ENCODE results near the gene XPNPEP2.

Gene XPNPEP2

GRCh38 chrX:129781134-129781672 is 42.4 kb downstream of the XPNPEP2 start:
- DNase-seq: no peak

GRCh38 chrX:129781680-129782495 is 43.1 kb downstream of the XPNPEP2 start:
- DNase-seq: no peak

GRCh38 chrX:129782706-129783105 is 43.9 kb downstream of the XPNPEP2 start:
- no peak for DNase-seq

GRCh38 chrX:129783291-129783713 is 44.5 kb downstream of the XPNPEP2 start:
- DNase-seq: no peak

GRCh38 chrX:129784371-129784770 is 45.6 kb downstream of the XPNPEP2 start:
- DNase-seq: no peak

GRCh38 chrX:129785160-129785947 is 46.6 kb downstream of the XPNPEP2 start:
- no peak for DNase-seq

- DNase-seq: no peak
Measured at GRCh38 chrX:129786210-129786651, 47.5 kb downstream of the XPNPEP2 start.

GRCh38 chrX:129787336-129788055 is 48.7 kb downstream of the XPNPEP2 start:
- DNase-seq: no peak

- no peak for DNase-seq
Measured at GRCh38 chrX:129788527-129788926, 49.7 kb downstream of the XPNPEP2 start.

GRCh38 chrX:129790146-129790545 is 51.4 kb downstream of the XPNPEP2 start:
- DNase-seq: no peak

GRCh38 chrX:129790808-129791207 is 52.0 kb downstream of the XPNPEP2 start:
- no peak for DNase-seq

GRCh38 chrX:129791336-129791735 is 52.6 kb downstream of the XPNPEP2 start:
- no peak for DNase-seq

GRCh38 chrX:129791961-129792570 is 53.3 kb downstream of the XPNPEP2 start:
- peak; percentile 77 for DNase-seq

GRCh38 chrX:129792586-129793291 is 54.0 kb downstream of the XPNPEP2 start:
- DNase-seq: no peak

- DNase-seq: peak; percentile 29
Measured at GRCh38 chrX:129793604-129794191, 54.9 kb downstream of the XPNPEP2 start.

- DNase-seq: no peak
Measured at GRCh38 chrX:129795584-129795983, 56.8 kb downstream of the XPNPEP2 start.

GRCh38 chrX:129797251-129797906 is 58.6 kb downstream of the XPNPEP2 start:
- DNase-seq: no peak

- DNase-seq: no peak
Measured at GRCh38 chrX:129798456-129798855, 59.7 kb downstream of the XPNPEP2 start.

- DNase-seq: no peak
Measured at GRCh38 chrX:129798888-129799287, 60.1 kb downstream of the XPNPEP2 start.

GRCh38 chrX:129800186-129800585 is 61.4 kb downstream of the XPNPEP2 start:
- no peak for DNase-seq

GRCh38 chrX:129802863-129803262 is 64.1 kb downstream of the XPNPEP2 start:
- no peak for DNase-seq
